ENCODE data around the gene HDGF. TPM values are rescaled to one million over a fixed set of nuclear protein-coding genes. Genes with fewer than 3 reads are reported as not detected.

HDGF gene
- total RNA-seq, 4 donors from 2014 or later = 124 to 242 (median 137) TPM

DNA sequence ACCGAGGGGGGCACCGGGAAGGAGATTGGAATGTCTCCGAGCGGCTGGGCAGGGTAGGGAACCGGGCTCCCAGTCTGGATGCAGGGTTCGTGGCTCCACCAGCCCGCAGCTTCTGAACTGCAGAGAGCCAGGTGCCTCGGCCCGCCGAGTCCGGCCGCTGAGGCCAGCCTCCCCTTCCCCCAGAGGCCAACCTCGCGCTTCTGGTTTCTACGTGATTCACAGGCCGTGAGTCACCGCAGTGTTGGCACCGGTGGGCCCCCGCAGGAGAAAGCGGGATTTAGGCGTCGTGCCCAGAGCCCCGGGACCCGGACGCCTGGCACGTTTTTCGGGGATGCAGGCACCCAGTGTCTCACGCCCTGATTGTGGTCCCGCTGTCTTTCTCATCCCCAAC, 46.5 kb downstream of the HDGF start:
- DNase-seq (ENCODE audit: low spot score) (peak; percentile 73), ATAC-seq (ENCODE audit: low FRiP score) (peak; percentile 63)
- TF ChIP-seq, protein P1, sequence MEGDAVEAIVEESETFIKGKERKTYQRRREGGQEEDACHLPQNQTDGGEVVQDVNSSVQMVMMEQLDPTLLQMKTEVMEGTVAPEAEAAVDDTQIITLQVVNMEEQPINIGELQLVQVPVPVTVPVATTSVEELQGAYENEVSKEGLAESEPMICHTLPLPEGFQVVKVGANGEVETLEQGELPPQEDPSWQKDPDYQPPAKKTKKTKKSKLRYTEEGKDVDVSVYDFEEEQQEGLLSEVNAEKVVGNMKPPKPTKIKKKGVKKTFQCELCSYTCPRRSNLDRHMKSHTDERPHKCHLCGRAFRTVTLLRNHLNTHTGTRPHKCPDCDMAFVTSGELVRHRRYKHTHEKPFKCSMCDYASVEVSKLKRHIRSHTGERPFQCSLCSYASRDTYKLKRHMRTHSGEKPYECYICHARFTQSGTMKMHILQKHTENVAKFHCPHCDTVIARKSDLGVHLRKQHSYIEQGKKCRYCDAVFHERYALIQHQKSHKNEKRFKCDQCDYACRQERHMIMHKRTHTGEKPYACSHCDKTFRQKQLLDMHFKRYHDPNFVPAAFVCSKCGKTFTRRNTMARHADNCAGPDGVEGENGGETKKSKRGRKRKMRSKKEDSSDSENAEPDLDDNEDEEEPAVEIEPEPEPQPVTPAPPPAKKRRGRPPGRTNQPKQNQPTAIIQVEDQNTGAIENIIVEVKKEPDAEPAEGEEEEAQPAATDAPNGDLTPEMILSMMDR (IDR thresholded peaks at IDR 0.05) = no peak

DNA sequence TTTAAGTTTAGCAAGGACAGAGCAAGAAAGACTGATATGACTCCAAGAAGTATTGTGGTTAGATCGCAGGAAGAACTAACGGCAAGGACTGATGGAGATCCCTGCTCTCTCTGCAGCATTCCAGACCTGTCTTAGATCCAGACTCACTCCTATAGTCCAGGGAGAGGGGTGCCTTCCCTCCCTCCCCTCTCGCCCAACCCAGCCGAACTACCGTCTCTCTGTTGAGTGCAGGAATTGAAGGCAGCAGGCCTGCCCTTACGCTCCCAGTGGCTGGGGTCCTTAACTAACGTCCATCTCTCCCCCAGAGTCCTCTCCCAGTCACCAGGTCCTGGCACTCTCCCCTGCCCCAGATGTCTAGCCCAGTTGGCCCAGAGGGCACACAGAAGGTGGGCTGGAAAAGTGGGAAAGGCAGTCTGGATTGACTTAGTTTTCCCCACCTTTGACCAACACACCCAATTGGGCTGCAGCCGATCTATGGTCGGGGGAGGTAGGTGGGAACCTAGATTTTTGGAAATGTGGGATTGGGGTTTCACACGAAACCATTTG, 47.2 kb downstream of the HDGF start:
- no peak for DNase-seq (ENCODE audit: low spot score)
- TF ChIP-seq, protein P1 (IDR thresholded peaks at IDR 0.05) = no peak
- ATAC-seq (ENCODE audit: low FRiP score) = no peak

DNA sequence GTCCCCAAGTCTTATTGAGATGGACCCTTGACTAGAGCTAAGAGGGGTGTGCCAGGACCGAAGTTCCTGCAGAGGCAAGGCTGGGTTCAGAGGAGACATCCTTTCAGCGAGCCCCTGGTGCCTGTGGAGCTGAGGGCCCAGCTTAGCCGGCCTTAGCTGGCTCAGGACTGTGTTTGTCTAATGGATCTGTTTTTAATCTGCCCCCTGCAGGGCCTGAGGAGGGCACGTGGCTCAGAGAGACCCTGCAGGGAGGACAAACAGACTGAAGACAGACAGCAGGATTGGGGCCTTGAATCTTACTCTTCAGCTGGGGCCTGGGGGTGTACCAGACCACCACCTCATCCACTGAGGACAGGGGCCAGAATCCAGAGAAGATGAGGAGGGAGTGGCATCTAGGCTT, 47.7 kb downstream of the HDGF start:
- no peak for DNase-seq (ENCODE audit: low spot score)
- TF ChIP-seq, protein P1 (IDR thresholded peaks at IDR 0.05) = no peak
- ATAC-seq (ENCODE audit: low FRiP score) = no peak

DNA sequence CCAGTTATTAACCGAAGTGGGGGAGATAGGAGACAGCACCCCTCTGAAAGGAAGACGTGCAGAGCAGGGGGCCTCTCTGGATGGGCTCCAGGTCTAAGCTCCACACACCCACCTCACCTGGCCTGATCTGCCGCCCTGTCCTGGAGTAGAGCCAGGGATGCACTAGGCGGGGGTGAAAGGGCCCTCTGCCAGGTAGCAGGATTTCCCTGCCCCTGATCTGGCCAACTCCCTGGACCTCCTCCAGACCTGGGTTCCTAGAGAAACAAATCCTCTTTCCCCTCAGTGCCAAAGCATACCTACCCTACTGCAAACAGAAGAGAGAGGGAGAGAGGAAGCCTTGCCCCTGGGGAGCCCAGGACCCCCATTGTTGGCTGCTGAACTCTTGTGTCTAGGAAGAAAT, 48.1 kb downstream of the HDGF start:
- DNase-seq (ENCODE audit: low spot score) = no peak
- TF ChIP-seq, protein P1 (IDR thresholded peaks at IDR 0.05) = no peak
- no peak for ATAC-seq (ENCODE audit: low FRiP score)

DNA sequence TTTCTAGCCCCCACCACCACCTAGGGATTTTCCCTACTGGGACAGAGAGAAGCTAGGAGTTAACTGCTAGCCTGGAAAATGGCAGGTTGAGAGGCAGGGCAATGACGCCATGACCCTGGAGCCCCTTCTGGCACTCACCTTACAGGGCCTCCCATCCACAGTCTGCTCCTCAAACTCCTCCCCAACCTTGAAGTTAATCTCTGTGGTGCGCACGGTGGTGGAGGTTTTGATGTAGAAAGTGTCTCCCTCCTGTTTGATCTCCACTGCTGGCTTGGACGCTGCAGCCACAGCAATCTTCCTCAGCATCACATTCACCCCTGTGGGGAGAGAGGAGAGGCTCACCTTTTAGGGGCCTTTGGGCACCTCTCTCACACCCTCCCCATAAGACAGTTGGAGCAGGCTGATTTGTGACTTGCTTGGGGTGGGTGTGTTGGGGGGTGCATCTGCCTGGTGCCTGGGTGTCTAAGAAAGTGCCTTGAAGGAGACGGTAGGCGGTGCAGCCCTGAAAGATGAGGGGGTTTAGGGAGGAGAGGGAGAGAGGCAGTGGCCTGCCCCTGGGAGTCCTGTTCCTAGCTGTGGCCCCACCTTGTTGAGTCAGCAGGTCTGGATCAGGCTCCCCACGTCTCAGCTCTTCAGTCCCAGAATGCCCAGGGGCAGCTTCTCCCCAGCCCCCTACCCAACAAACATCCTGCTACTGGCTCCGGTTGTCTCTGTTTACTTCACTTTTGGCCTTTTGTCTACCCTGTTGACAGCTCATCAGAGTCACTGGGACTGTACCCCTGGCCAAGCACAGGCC, 50.5 kb downstream of the HDGF start:
- no peak for DNase-seq (ENCODE audit: low spot score)
- TF ChIP-seq, protein P1 (IDR thresholded peaks at IDR 0.05) = no peak
- ATAC-seq (ENCODE audit: low FRiP score) = no peak

DNA sequence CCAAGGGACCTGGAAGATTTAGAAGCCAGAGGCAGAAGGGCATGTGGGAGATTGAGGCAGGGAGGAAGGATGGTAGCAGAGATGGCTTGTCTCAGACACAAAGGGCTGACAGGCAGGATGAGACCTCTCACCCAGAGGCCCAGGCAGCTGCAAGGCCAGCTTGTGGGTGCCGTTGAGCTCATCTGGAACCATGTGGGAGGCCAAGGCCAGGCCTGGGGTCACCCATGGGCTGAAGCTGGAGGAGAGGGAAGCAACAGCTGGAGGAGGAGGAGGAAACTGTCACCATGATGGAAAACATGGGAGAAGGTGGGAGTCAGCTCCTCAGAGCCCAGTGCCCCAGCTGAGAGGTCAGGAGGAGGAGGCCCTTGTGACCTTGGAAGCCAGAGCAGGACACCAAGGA, 52.5 kb downstream of the HDGF start:
- TF ChIP-seq, protein P1 (IDR thresholded peaks at IDR 0.05) = no peak
- DNase-seq (ENCODE audit: low spot score) = no peak
- no peak for ATAC-seq (ENCODE audit: low FRiP score)

DNA sequence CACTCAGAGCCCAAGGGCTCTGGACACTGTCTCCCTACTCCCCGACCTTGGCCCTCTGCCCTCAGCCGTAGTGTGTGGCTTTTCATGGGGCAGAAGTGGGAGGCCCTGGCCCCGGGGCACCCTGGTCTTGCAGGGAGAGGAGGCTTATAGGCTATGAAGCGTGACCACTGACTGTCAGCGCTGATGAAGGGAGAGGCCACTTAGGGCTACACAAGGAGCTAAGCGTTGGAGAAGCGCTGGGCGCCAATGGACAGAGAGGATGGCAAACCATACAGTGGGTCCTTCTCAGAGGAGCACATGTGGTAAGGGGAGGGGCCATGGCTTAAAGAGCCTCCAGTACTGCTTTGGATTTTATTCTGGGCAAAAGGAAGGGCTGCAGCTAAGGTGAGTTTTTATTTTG, 54.0 kb downstream of the HDGF start:
- ATAC-seq (ENCODE audit: low FRiP score) (no peak), DNase-seq (ENCODE audit: low spot score) (no peak)
- TF ChIP-seq, protein P1 (IDR thresholded peaks at IDR 0.05) = no peak
